ENCODE measurements around the gene HACD4.
A peak's percentile ranks its signal among the peaks of the same experiment; 100 is the strongest.

HACD4 gene, protein sequence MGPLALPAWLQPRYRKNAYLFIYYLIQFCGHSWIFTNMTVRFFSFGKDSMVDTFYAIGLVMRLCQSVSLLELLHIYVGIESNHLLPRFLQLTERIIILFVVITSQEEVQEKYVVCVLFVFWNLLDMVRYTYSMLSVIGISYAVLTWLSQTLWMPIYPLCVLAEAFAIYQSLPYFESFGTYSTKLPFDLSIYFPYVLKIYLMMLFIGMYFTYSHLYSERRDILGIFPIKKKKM

DNA sequence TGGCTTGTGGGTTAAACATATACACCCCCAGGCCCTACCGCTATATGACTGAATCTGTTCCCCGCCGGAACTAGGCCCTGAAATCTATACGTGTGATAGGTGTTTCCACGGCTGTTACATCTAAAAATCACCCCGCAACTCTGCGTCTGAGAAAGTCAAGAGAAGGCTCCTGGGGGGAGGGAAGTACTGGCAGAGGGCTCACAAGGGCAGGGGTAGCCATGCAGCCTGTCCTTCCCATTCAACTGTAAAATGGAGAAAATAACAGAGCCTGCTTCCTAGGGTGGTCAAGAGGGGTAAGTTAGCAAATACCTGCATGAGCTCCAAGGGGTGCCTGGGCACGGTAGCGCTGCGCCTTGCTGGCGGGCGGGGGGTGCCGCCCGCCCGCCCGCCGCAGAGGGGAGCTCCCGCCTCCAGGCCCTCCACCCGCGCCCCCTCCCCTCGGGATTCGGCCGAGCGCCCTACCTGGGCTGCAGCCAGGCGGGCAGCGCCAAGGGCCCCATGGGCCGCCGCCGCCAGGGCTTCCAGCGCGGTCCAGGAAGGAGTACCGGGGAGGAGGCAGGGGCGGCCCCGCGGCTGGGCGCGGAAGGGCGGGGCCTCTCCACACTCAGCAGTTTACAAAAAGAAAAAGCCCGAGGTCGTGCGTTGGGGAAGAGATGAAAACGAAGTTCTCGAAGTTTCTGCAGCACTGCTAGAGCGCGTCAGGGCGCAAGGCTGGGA lies at the start of gene HACD4:
Gene HACD4 (minus strand): TSS at position 550 of the 717 bp plus-strand sequence. CDS start 50 bp downstream, at position 500.
- DNase-seq (ENCODE audit: low spot score): peak; percentile 65

DNA sequence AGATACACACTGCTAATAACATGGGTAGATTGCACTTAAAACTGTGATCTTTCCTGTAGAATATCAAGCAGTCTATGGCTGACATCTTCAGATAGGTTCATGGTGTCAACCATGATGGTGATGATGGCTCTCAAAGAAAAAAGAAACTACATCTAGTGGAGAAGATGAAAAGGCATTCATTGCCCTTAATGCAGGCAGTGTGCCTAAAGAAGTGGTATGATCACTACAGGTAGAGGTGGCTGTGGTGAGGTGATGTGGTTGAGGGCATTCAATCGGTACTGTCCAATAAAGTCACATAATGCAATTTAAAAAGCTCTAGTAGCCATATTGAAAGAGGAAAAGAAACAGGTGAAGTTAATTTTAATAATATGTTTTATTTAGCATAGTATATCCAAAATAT lies 49.4 kb upstream of the HACD4 start:
- DNase-seq (ENCODE audit: low spot score): no peak

DNA sequence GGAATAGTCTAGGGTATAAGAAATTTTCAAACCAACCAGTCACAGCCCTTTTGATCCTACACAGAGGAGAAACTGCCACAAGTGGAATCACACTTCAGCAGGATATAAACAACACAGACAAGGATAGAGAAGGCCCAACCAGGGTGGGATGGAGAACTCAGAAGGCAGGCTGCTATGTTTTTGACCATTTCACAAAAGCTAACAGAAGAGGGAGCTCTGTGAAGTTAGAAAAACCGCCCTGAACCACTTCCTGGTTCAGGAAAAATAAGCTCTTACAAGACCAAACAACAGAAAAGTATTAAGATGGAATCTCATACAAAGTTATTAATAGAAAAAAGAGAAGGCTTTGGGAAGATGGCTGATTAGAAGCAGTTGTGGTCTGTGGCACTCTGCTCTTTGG lies 47.3 kb upstream of the HACD4 start:
- peak; percentile 18 for DNase-seq (ENCODE audit: low spot score)

DNA sequence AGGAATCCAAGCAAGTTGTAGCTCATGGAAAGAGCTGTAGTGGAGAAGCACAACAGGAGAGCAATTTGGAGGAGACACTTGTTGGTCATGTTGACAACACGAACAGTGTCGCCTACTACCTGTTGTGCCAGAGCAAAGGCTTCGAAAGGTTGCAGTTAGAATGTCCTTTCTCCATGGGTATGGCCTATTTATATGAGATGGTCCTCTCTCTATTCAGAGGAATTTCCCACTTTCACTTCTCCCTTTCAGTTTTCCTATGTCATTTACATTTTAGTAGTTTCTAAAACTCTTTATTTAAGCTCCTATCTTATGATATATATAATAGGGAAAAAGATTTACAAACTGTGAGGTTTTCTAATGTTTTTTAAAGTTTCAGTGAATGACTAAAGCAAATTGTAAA lies 46.3 kb upstream of the HACD4 start, which contains the start of gene IFNB1:
Gene IFNB1 (minus strand): TSS at position 162 of the 400 bp plus-strand sequence. CDS start 73 bp downstream, at position 89.
- DNase-seq (ENCODE audit: low spot score): no peak

DNA sequence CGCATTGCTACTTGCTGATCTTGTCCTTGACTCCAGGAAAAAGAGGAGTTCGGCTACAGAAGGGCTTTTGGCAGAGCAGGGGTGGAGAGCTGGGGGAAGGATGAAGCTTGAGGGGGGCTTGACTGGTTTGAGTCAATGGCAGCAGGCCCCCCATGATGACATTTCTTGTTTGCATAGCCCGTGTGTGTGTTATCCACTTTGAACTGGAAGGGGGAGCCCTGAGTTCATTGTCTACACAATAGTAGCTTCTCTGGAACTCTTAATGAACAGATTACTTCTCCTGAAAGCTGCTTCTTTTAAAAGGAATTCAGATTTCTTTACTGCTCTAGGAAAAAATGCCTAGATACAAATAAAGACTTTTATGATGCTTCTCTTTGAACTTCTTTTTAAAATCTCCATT lies 44.0 kb upstream of the HACD4 start:
- no peak for DNase-seq (ENCODE audit: low spot score)

DNA sequence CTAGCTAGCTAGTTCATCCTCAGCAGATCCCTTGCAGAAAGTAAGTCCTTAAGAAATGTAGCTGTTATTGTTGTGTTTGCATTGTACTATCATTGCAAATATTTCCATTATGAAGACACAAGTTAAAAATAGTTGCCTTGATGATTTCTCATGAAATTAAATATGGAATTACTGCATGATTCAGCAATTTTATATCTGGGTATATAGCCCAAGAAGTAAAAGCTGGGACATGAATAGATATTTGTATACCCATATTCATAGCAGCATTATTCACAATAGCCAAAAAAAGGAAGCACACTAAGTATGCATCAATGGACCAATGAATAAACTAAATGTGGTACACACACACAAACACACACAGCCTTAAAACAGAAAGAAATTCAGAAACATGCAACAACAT lies 39.5 kb upstream of the HACD4 start:
- no peak for DNase-seq (ENCODE audit: low spot score)

DNA sequence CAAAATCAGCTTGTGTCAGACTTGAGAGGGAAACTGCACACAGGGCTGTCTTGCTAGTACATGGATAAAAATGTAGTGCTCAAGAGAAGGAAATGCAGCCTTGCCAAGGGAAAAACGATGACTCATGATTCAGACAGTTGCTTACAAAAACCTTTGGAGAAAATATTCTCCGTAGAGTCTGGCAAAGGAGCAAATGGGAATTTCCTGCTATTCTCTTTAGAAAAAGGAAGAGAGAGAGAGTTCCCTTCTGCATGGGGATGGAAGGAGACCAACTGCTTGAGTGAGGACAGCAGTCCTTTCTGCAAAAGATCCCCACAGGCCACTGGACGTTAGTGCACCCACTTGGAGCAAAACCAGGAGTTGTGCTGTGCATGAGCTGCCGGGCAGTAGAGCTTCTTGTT lies 38.7 kb upstream of the HACD4 start:
- no peak for DNase-seq (ENCODE audit: low spot score)

DNA sequence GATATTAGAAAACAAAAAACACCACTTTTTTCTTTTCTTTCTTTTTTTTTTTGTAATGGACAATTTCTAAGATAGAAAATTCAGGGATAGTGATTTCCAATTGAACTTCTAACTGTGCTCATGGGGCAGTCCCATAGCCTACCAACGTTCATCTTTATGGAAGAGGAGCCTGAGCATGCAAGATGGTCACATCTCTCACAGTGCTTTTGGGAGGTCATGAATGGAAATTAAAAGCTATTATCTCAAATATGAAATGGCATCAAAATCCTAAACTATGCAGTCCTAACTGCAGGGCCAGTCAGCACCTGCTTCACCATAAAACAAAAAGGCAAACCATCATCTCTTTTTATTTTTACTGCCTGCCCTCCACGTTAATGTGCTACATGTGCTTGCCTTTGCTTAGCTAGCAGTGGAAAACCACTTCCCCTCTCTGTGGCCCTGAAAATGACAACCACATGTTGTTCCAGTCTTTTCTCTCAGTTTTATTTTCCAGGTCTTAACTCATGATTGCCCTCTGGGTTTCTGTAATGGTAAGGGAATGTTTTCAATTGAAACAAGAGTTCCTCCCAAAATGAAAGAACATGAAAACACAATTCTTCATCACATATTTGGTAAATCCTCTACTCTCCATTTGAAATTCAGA lies 29.6 kb upstream of the HACD4 start:
- DNase-seq (ENCODE audit: low spot score): no peak

DNA sequence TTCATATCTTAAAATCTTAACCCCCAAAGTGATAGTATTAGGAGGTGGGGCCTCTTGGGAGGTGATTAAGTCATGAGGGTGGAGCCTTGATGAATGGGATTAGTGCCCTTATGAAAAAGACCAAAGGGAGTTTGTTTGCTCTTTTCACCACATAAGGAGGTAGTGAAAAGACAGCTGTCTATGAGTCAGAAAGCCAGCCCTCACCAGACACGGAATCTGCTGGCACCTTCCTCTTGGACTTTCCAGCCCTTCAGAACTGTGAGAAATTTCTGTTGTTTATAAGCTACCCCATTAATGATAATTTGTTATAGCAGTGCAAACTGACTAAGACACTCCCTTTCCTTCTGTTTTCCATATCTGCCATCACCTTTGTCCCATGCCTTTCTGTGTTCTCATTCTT lies 25.5 kb upstream of the HACD4 start:
- no peak for DNase-seq (ENCODE audit: low spot score)

DNA sequence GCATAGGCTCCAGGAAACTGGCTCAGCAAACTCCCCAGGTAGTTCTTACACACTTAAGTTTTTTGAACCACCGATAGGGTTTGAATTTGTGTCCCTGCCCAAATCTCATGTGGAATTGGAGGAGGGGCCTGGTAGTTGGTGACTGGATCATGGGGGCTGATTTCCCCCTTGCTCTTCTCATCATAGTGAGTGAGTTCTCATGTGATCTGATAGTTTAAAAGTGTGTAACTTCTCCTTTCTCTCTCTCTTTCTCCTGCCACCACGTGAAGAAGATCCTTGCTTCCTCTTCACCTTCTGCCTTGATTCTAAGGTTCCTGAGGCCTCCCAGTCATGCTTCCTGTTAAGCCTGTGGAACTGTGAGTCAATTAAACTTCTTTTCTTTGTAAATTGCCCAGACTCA lies 22.4 kb upstream of the HACD4 start:
- no peak for DNase-seq (ENCODE audit: low spot score)

DNA sequence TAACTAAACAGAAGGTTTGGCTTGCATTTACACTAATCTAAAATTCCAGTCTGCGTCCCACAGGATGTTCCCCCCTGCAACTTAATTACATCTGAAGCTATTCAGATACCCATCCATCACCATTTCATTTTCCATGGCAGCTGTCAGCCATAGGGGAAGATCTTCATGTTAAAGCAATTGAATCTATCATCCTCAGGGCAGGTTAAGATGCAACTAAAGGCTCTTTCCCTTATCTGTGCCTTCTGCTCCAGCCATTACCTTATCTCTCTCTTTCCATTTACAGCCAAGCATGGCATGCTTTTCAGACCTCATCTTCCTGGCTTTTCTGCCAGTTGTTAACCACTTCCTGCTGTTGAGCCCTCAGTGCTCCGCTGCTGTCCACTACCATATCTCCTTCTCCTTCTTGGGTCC lies 15.8 kb upstream of the HACD4 start:
- no peak for DNase-seq (ENCODE audit: low spot score)

DNA sequence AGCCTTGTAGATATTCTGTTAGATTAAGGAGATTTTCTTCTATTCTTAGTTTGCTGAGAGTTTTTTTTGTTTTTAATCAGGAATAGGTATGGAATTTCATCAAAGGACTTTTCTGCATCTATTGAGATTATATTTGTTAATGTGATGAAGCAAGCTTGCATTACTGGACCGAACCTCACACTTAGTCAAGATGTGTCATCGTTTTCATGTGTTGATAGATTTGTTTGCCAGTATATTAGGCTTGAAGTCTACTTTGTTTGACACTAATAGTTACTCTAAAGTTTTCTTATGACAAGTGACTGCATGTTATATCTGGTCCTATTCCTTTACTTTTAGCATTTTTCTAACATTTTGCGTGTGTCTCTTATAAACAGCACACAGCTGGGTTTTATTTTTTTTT lies 12.4 kb upstream of the HACD4 start:
- no peak for DNase-seq (ENCODE audit: low spot score)

DNA sequence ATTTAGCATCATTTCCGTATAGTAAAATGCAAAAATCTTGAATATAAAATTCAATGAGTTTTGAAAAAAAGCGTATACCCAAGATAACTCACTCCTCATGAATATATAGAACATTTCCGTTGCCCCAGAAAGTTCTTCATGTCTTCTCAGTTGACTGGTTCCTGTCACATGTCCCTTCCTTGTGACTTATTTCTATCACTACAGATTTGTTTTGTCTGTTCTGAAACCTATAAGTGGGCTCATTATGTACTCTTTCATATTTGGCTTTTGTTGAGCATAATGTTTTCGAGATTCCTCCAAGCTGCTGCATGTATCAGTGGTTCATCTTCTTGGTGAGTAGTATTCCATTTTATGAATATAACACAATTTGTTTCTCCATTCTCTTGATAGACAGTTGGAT lies 11.0 kb upstream of the HACD4 start:
- no peak for DNase-seq (ENCODE audit: low spot score)

DNA sequence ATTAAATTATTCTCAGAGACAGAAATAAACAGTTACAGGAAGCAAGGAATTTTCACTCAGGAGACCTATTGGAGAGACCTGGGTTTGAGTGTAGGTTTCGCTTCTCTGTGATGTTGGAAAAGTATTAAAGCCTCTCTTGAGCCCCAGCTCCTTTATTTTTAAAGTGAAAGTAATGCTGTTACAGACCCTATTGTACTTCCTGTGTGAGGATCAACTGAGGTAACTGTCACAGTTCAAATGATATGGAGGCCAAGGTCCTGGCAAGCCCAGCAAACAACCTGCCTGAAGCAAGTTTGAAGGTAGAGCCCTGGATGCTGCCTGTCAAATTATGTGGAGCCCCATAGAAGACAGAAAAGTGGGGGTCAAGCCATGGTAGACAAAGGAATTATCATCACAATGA lies 7.9 kb upstream of the HACD4 start:
- no peak for DNase-seq (ENCODE audit: low spot score)

DNA sequence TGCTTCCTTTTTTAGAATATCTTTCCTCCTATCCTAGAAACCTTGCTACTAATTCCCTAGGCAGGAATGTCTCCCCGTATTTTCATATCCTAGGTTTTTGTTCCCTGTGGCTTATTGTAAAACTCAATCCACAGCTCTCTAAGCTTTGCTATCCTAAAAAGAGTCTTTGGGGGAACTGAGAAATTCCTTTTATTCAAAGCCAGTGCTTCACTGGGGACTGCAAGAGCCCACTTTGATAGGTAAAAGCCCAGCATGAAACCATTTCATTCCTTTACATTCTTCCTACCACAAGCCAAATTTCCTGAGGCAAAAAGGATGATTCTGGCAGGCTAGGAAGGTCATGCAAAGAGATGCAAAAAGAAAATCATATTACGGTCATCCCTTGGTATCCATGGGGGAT lies 5.8 kb upstream of the HACD4 start:
- no peak for DNase-seq (ENCODE audit: low spot score)

DNA sequence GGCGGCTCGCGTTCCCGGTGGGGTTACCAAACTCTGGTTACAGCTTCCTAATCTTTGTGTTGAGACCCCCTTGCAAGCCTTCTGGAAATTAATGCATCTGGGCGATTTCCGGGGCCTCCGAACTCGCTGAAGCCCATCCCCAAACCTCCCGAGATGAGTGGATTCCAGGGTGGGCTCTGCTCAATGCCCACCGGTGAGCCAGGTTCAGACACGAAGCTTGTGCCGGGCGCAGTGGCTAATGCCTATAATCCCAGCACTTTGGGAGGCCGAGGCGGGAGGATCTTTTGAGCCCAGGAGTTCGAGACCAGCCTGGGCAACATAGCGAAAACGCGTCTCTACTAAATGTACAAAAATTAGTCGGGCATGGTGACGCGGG lies 356 bp upstream of the HACD4 start:
- DNase-seq (ENCODE audit: low spot score): no peak

DNA sequence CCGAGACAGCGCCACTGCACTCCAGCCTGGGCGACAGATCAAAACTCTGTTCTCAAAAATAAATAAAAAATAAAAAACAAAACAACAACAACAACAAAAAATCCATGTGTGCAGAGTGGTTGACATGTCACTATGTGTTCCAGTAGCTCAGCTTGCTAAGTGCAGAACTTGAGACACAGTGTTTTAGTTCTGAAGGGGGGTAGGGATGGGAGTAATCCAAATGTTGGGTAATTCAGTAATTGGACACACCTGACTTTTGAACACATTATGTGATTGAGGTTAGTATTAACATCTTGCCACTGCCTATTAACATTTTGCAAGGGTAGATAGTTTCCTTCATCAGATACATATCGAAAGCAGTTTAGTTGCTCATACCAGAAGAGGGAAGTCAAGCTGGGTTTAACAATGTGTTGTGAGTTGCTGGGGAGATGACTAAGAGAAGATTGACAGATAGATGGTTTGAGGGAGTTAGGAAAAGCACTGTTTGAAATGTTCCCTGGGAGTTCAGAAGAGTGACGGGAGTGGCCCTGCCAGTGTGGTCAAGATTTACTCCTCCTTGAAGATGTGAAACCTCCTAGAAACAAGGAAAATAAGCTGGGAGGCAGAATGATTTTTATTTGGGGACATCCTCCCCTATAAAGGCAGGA lies 928 bp downstream of the HACD4 start:
- DNase-seq (ENCODE audit: low spot score): peak; percentile 33

DNA sequence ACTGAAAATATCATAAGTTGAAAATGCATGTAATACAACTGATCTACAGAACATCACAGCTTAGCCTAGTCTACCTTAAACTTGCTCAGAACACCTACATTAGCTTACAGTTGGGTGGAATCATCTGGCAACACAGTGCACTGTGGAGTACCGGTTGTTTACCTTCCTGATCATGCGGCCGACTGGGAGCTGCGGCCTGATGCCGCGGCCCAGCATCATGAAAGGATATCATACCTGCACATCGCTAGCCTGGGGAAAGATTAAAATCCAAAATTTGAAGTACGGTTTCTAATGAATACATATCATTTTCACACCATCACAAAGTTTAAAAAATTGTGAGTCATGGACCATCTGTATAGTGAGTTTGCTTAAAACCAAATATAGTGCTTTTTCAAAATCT lies 1.8 kb downstream of the HACD4 start:
- DNase-seq (ENCODE audit: low spot score): no peak

DNA sequence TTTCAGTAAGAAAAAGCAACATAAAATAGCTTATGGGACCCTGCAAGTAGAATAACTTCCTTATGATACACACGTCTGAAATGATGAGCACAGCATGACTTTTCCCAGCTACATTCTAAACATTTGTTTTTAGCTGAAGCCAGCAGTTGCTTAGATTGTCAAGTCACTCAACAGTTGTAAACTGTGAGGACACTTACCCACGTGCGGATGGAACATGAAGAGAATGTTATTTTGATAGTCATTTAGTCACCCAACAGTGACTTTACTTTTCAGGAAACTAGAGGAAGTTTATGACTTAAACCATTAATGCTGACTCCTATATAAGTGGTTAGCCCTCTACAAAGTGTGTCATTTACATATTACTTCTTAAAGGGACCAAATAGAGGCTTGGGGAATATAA lies 3.0 kb downstream of the HACD4 start:
- DNase-seq (ENCODE audit: low spot score): no peak

DNA sequence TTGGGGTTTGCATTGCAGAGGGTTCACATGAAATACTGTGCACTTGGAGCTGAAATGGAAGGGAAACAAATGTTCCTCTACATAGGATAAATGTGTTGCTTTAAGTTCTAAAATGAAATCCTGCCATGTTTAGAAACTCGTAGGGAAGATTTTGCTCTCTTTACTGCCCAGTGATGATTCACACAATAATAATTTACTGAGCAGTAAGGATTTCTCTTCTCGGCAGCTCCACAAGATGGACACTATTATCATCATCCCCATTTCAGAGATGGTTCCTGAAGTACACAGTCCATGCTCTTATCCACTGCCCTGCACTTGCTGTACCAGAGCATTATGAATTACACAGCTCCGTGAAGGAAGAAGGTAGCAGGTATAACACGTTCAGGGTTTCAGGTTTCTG lies 4.1 kb downstream of the HACD4 start:
- DNase-seq (ENCODE audit: low spot score): no peak

DNA sequence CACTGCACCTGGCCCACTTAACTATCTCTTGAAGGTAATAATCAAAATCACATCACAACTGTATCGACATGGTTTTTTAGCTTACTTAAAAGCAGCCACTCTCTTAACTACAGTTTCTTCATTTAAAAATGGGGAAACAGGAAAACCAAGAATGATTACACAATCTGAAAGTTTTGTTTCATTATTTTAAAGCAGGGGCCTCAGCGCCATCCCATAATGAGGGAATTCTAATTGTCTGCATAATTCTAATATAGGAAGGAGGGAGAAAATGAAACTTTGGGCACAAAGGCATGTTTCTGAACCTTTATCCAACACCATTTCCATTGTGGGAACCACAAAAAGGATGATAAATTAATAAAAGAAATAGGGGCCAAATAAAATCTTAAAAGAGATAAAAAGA lies 7.6 kb downstream of the HACD4 start:
- DNase-seq (ENCODE audit: low spot score): no peak

DNA sequence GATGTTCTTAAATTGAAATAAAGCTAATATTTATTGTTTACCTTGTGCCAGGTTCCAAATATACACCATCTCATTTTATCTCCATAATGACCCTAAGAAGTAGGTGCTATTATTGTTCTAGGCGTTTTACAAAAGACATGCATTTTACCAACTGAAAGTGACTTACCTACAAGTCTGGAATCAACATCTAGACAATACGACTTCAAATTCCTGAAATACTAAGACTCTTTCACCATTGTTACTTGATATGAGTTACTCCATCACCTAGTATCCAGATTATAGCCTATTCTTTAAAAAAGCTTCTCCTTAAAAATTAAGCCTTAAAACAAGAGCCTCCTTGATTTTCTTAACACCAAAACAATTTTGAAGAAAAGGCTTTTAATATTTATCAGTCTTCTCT lies 13.3 kb downstream of the HACD4 start:
- no peak for DNase-seq (ENCODE audit: low spot score)
